NCI-H524 treated with DMSO at 0.1 percent for 48 hours (cell line): Measurements from ENCODE around the gene BMP8B.
A peak's percentile ranks its signal among the peaks of the same experiment; 100 is the strongest.
"Not testable (repeated sequence)": the region's sequence is repeated elsewhere in the genome, so short reads cannot be mapped to it uniquely, and the experiment has no call there.

ENCODE experiments used
- DNase-seq: peaks from one replicate; lab custom pipeline; 2025; lab: John Stamatoyannopoulos, UW

Gene BMP8B

GRCh38 chr1:39788758-39789570 is at the start of gene BMP8B:
Gene BMP8B (minus strand): TSS chr1:39788865. CDS start chr1:39788485, 380 bp downstream.
- DNase-seq: no peak

- no peak for DNase-seq
These were observed 48.0 kb upstream of the BMP8B start for GRCh38 chr1:39836595-39837110.

GRCh38 chr1:39835935-39836594 is 47.4 kb upstream of the BMP8B start:
- DNase-seq: no peak

- DNase-seq: no peak
These were observed 46.4 kb upstream of the BMP8B start for GRCh38 chr1:39835110-39835509.

GRCh38 chr1:39833621-39834385 is 45.1 kb upstream of the BMP8B start:
- DNase-seq: no peak

- no peak for DNase-seq
These were observed 44.5 kb upstream of the BMP8B start for GRCh38 chr1:39833121-39833520.

GRCh38 chr1:39832294-39832693 is 43.6 kb upstream of the BMP8B start:
- no peak for DNase-seq

GRCh38 chr1:39829791-39830533 is 41.3 kb upstream of the BMP8B start:
- no peak for DNase-seq

- no peak for DNase-seq
These were observed 40.1 kb upstream of the BMP8B start for GRCh38 chr1:39828734-39829133.

- DNase-seq: not testable (repeated sequence)
These were observed 39.6 kb upstream of the BMP8B start for GRCh38 chr1:39828255-39828654.

GRCh38 chr1:39827201-39827600 is 38.5 kb upstream of the BMP8B start:
- DNase-seq: no peak

- DNase-seq: no peak
These were observed 37.9 kb upstream of the BMP8B start for GRCh38 chr1:39826583-39826982.

GRCh38 chr1:39825432-39825941 is 36.8 kb upstream of the BMP8B start:
- DNase-seq: no peak

- not testable (repeated sequence) for DNase-seq
These were observed 34.8 kb upstream of the BMP8B start for GRCh38 chr1:39823450-39823849.

- no peak for DNase-seq
These were observed 33.5 kb upstream of the BMP8B start for GRCh38 chr1:39822146-39822545.

GRCh38 chr1:39819091-39819812 is 30.6 kb upstream of the BMP8B start:
- no peak for DNase-seq

- DNase-seq: no peak
These were observed 29.8 kb upstream of the BMP8B start for GRCh38 chr1:39818482-39818881.

- DNase-seq: not testable (repeated sequence)
These were observed 28.6 kb upstream of the BMP8B start for GRCh38 chr1:39817091-39817932.

- DNase-seq: peak; percentile 38
These were observed 27.9 kb upstream of the BMP8B start for GRCh38 chr1:39816415-39817090.
